ENCODE results near the gene ZNF784.

The ZNF784 gene

DNA sequence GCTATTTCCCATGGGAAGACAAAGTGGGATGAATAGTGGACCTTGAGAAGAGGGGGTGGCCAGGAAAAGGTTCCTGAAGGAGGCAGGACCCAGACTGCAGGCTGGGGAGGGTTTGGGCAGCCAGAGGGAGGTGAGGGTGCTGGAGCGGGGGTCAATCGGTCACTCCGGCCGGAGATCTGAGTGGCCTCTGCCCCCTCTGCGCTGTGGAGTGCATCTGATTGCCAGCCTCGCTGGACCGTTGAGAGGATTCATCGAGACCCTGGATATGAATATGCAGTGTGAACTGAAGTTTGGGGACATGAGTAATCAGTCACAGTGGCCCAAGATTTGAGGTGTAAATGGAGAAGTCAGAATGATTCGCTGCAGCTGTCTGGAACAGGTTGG lies 11.0 kb upstream of the ZNF784 start:
- Histone ChIP-seq H3K36me3 (ENCODE audit: control insufficient read depth, insufficient read depth, low read length) (no peaks in the 10 kb centered on the region; the same call in 1 of the 2 replicates), H3K4me3 (replicated peaks; ENCODE audit: low read depth, low read length) (peak overlapping the region; percentile 99), H3K27me3 (replicated peaks; ENCODE audit: control insufficient read depth, insufficient read depth, low read length) (no peaks in the 10 kb centered on the region)
- TF ChIP-seq, protein P1, sequence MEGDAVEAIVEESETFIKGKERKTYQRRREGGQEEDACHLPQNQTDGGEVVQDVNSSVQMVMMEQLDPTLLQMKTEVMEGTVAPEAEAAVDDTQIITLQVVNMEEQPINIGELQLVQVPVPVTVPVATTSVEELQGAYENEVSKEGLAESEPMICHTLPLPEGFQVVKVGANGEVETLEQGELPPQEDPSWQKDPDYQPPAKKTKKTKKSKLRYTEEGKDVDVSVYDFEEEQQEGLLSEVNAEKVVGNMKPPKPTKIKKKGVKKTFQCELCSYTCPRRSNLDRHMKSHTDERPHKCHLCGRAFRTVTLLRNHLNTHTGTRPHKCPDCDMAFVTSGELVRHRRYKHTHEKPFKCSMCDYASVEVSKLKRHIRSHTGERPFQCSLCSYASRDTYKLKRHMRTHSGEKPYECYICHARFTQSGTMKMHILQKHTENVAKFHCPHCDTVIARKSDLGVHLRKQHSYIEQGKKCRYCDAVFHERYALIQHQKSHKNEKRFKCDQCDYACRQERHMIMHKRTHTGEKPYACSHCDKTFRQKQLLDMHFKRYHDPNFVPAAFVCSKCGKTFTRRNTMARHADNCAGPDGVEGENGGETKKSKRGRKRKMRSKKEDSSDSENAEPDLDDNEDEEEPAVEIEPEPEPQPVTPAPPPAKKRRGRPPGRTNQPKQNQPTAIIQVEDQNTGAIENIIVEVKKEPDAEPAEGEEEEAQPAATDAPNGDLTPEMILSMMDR (IDR thresholded peaks at IDR 0.05; ENCODE audit: insufficient read depth, low read length, poor library complexity, severe bottlenecking) = no peak
- no peak for DNase-seq (ENCODE audit: extremely low read depth, insufficient read length)

DNA sequence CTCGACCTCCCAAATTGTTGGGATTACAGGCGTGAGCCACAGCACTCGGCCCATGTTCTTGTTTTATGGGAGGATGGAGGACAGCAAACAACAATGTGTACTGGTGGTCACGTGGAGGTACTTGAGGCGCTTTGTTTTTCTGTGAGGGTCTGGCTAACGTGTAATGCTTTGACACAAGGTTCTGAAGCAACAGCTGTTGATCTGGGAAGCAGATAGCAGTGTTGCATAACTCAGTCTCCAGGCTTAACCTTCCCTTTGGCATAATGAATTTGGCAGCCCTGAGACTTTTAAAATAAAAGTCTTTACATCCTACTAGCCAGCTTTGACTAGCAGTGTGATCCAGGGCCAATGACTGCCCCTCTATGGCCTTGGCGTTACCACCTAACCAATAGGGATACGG lies 9.5 kb upstream of the ZNF784 start:
- peak overlapping the region; percentile 99; the same call in 1 of the 2 replicates for H3K4me3 ChIP-seq (replicated peaks; ENCODE audit: low read depth, low read length)
- TF ChIP-seq, protein P1 (IDR thresholded peaks at IDR 0.05; ENCODE audit: insufficient read depth, low read length, poor library complexity, severe bottlenecking) = no peak
- DNase-seq (ENCODE audit: extremely low read depth, insufficient read length) = no peak

DNA sequence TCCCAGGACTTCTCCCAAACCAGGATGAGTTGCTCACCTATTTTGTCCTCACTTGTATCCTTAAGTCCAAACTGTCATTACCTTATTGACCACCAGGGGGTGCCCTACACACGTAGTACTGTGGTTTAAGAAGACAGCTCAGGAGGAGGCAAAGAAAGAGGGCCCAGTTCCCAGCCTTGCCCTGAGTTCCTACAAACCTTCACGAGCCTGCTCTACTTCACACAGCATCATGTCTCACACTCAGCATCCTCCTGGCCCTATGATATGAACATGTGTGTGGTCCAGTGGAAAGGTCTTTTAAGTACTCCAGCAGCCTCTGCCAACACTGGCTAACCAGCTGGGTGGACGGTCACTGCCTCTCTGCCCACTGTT lies 8.1 kb upstream of the ZNF784 start:
- TF ChIP-seq, protein P1 (IDR thresholded peaks at IDR 0.05; ENCODE audit: insufficient read depth, low read length, poor library complexity, severe bottlenecking) = peak; percentile 73
- no peaks in the 10 kb centered on the region; the same call in 1 of the 2 replicates for H3K36me3 ChIP-seq (ENCODE audit: control insufficient read depth, insufficient read depth, low read length)

More for the DNA sequence above, 9.5 kb upstream of the ZNF784 start:
- H3K27me3 ChIP-seq (replicated peaks; ENCODE audit: control insufficient read depth, insufficient read depth, low read length) = no peaks in the 10 kb centered on the region
- H3K36me3 ChIP-seq (ENCODE audit: control insufficient read depth, insufficient read depth, low read length) = no peaks in the 10 kb centered on the region; the same call in 1 of the 2 replicates

DNA sequence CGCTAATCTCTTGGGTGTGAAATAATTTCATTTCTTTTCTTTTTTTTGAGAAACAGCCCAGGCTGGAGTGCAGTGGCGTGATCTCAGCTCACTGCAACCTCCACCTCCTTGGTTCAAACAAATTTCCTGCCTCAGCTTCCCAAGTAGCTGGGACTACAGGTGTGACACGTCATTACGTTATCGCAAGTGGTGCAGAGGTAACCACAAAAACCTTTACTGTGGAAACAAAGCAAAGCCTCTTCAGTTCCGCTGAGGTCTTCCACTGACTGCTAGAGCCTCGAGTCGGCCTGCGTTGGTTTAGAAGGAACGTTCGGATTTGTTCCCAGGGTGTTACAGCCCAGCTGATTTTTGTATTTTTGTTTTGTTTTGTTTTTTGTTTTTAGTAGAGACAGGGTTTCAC lies 2.0 kb upstream of the ZNF784 start:
- Histone ChIP-seq H3K27me3 (replicated peaks; ENCODE audit: control insufficient read depth, insufficient read depth, low read length) (no peaks in the 10 kb centered on the region), H3K36me3 (ENCODE audit: control insufficient read depth, insufficient read depth, low read length) (no peaks in the 10 kb centered on the region; the same call in 1 of the 2 replicates), H3K4me3 (replicated peaks; ENCODE audit: low read depth, low read length) (no peak overlapping the region)
- DNase-seq (ENCODE audit: extremely low read depth, insufficient read length) = no peak
- TF ChIP-seq, protein P1 (IDR thresholded peaks at IDR 0.05; ENCODE audit: insufficient read depth, low read length, poor library complexity, severe bottlenecking) = no peak

More for the DNA sequence above, 8.1 kb upstream of the ZNF784 start:
- Histone ChIP-seq H3K27me3 (replicated peaks; ENCODE audit: control insufficient read depth, insufficient read depth, low read length) (no peaks in the 10 kb centered on the region), H3K4me3 (replicated peaks; ENCODE audit: low read depth, low read length) (no peak overlapping the region)
- DNase-seq (ENCODE audit: extremely low read depth, insufficient read length) = no peak

DNA sequence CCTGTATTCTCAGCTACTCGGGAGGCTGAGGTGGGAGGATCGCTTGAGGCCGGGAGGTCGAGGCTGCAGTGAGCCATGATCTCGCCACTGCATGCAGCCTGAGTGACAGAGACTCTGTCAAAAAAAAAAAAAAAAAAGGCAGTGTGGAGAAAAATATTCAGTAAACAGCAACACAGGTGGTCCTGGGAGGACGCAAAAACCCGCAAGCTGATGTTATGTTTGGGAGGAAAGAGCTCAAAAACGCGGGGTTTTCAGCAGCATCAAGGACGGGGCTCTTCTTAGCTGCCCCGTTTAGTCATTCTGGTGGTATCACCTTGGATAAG lies 599 bp upstream of the ZNF784 start:
- TF ChIP-seq, protein P1 (IDR thresholded peaks at IDR 0.05; ENCODE audit: insufficient read depth, low read length, poor library complexity, severe bottlenecking) = no peak
- Histone ChIP-seq H3K27me3 (replicated peaks; ENCODE audit: control insufficient read depth, insufficient read depth, low read length) (no peaks in the 10 kb centered on the region), H3K4me3 (replicated peaks; ENCODE audit: low read depth, low read length) (peak overlapping the region; percentile 79), H3K36me3 (ENCODE audit: control insufficient read depth, insufficient read depth, low read length) (no peaks in the 10 kb centered on the region; the same call in 1 of the 2 replicates)
- DNase-seq (ENCODE audit: extremely low read depth, insufficient read length) = no peak

DNA sequence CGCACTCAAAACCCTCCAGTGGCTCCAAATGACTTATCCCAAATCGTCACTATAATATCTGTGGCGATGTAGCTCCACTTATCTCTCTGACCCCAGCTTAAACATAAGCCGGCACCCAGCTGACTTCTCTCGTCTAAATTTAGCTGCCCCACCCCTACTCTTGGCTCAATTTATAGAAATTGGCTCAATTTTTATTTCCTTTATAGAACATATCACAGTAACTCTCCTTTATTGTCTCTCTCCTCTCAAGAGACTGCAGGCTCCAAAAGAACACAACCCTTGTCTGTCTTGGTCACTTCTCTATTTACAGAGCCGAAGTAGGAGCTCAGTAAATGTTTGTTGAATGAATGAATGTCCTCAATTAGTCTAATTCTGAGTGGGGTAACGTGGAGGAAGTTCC lies 805 bp downstream of the ZNF784 start:
- no peak for DNase-seq (ENCODE audit: extremely low read depth, insufficient read length)
- TF ChIP-seq, protein P1 (IDR thresholded peaks at IDR 0.05; ENCODE audit: insufficient read depth, low read length, poor library complexity, severe bottlenecking) = no peak
- Histone ChIP-seq H3K36me3 (ENCODE audit: control insufficient read depth, insufficient read depth, low read length) (no peaks in the 10 kb centered on the region; the same call in 1 of the 2 replicates), H3K4me3 (replicated peaks; ENCODE audit: low read depth, low read length) (no peak overlapping the region), H3K27me3 (replicated peaks; ENCODE audit: control insufficient read depth, insufficient read depth, low read length) (no peaks in the 10 kb centered on the region)
